Measurements from ENCODE around the gene MAP3K5. TPM values are rescaled to one million over a fixed set of nuclear protein-coding genes. Genes with fewer than 3 reads are reported as not detected.

MAP3K5 gene
- total RNA-seq, 1 donor from 2014 or later: 31.2 TPM

GRCh38 chr6:136566851-136567250 is 225.4 kb downstream of the MAP3K5 start:
- intact Hi-C loops (cut with DNase I): no loop called here
- no peaks in the 10 kb centered on the region for H3K9me3 ChIP-seq
- H3K4me3 ChIP-seq: no peak overlapping the region
- no peaks in the 10 kb centered on the region for H3K27me3 ChIP-seq
- peaks cover 0 to 8% of the 10 kb centered on the region in 2 donors for H3K36me3 ChIP-seq
- H3K27ac ChIP-seq: no peak overlapping the region
- no peak for DNase-seq (ENCODE audit: extremely low spot score in 2 of 2)
- no peaks in the 10 kb centered on the region for H3K4me1 ChIP-seq
- TF ChIP-seq CTCF (IDR thresholded peaks at IDR 0.05) (no peak), POLR2A (IDR thresholded peaks at IDR 0.05) (no peak), POLR2AphosphoS5 (IDR thresholded peaks at IDR 0.05; ENCODE audit: insufficient read depth in 1 of 2, low read depth in 1 of 2) (no peak)

- no peak for DNase-seq (ENCODE audit: extremely low spot score in 2 of 2)
- no peak for TF ChIP-seq POLR2AphosphoS5 (IDR thresholded peaks at IDR 0.05; ENCODE audit: insufficient read depth in 1 of 2, low read depth in 1 of 2)
- intact Hi-C loops (cut with DNase I): no loop called here
- Histone ChIP-seq H3K4me3 (no peak overlapping the region), H3K4me1 (no peaks in the 10 kb centered on the region), H3K27me3 (no peaks in the 10 kb centered on the region), H3K27ac (no peak overlapping the region), H3K9me3 (no peaks in the 10 kb centered on the region), H3K36me3 (peaks cover 0 to 13% of the 10 kb centered on the region in 2 donors)
Measured at GRCh38 chr6:136566007-136566487, 226.2 kb downstream of the MAP3K5 start.

GRCh38 chr6:136564180-136564579 is 228.1 kb downstream of the MAP3K5 start:
- no peak for DNase-seq (ENCODE audit: extremely low spot score in 2 of 2)
- no peaks in the 10 kb centered on the region for H3K4me1 ChIP-seq
- no peaks in the 10 kb centered on the region for H3K27me3 ChIP-seq
- H3K27ac ChIP-seq: no peak overlapping the region
- no peak overlapping the region for H3K4me3 ChIP-seq
- H3K36me3 ChIP-seq: peaks cover 0 to 13% of the 10 kb centered on the region in 2 donors
- intact Hi-C loops (cut with DNase I): no loop called here
- no peaks in the 10 kb centered on the region for H3K9me3 ChIP-seq
- TF ChIP-seq POLR2AphosphoS5 (IDR thresholded peaks at IDR 0.05; ENCODE audit: insufficient read depth in 1 of 2, low read depth in 1 of 2) (no peak), CTCF (IDR thresholded peaks at IDR 0.05) (no peak), POLR2A (IDR thresholded peaks at IDR 0.05) (no peak)

- H3K9me3 ChIP-seq: no peaks in the 10 kb centered on the region
- H3K4me1 ChIP-seq: no peaks in the 10 kb centered on the region
- H3K27ac ChIP-seq: no peak overlapping the region
- DNase-seq (ENCODE audit: extremely low spot score in 2 of 2): no peak
- H3K36me3 ChIP-seq: peaks cover 0 to 13% of the 10 kb centered on the region in 2 donors
- TF ChIP-seq POLR2AphosphoS5 (IDR thresholded peaks at IDR 0.05; ENCODE audit: insufficient read depth in 1 of 2, low read depth in 1 of 2) (no peak), POLR2A (IDR thresholded peaks at IDR 0.05) (no peak), CTCF (IDR thresholded peaks at IDR 0.05) (no peak)
- no peak overlapping the region for H3K4me3 ChIP-seq
- H3K27me3 ChIP-seq: no peaks in the 10 kb centered on the region
- intact Hi-C loops (cut with DNase I): no loop called here
Measured at GRCh38 chr6:136563386-136564152, 228.7 kb downstream of the MAP3K5 start.

GRCh38 chr6:136562211-136562610 is 230.1 kb downstream of the MAP3K5 start:
- no peaks in the 10 kb centered on the region for H3K27me3 ChIP-seq
- no peaks in the 10 kb centered on the region for H3K9me3 ChIP-seq
- no peak overlapping the region for H3K27ac ChIP-seq
- H3K36me3 ChIP-seq: peaks cover 0 to 8% of the 10 kb centered on the region in 2 donors
- intact Hi-C loops (cut with DNase I): no loop called here
- H3K4me3 ChIP-seq: no peak overlapping the region
- H3K4me1 ChIP-seq: no peaks in the 10 kb centered on the region
- no peak for DNase-seq (ENCODE audit: extremely low spot score in 2 of 2)
- TF ChIP-seq POLR2AphosphoS5 (IDR thresholded peaks at IDR 0.05; ENCODE audit: insufficient read depth in 1 of 2, low read depth in 1 of 2) (no peak), POLR2A (IDR thresholded peaks at IDR 0.05) (no peak), CTCF (IDR thresholded peaks at IDR 0.05) (no peak)

Data from vagina (tissue), 2 donors.